GM08714 (cell line): ENCODE measurements around the gene KPNA3.
"Not testable (repeated sequence)": the region's sequence is repeated elsewhere in the genome, so short reads cannot be mapped to it uniquely, and the experiment has no call there.

Experiments used
- H3K4me3 ChIP-seq: fragments of 200-500 bp; sonication (Bioruptor generic); 2 replicates; pipeline ENCODE4 v1.5.1; 2014; ENCODE audit warnings: mild to moderate bottlenecking, low read length, inconsistent platforms
- ZNF274 ChIP-seq: IDR thresholded peaks from 2 replicates; pipeline ENCODE4 v1.6.1; 2012; ENCODE audit warnings: mild to moderate bottlenecking, low read depth, low read length

The KPNA3 gene

GRCh38 chr13:49740870-49741269, 51.6 kb downstream of the KPNA3 start:
- TF ChIP-seq ZNF274 = no peak
- no peak overlapping the region for H3K4me3 ChIP-seq

- no peak for TF ChIP-seq ZNF274
- no peak overlapping the region for H3K4me3 ChIP-seq
Measured at GRCh38 chr13:49739498-49740187, 52.8 kb downstream of the KPNA3 start.

GRCh38 chr13:49733181-49733951, 59.1 kb downstream of the KPNA3 start:
- no peak for TF ChIP-seq ZNF274
- H3K4me3 ChIP-seq = no peak overlapping the region

DNA sequence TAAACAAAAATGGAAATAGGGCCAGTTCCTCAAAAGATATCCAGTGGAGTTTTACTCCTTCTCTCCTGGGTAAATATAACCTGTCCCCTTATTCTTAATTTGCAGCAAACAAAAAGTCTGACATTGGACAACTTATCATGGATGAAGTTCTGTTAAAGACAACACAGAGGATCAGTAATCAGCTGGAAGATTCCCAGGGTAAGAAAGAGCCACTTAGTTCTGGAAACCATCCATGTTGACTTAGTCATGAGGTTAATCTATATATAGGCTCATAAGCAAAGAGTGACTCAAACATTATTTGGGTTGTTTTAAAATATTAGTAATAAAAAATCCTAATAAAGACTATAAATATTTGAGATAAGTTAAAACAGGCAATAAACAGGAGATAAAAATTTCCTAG, 60.7 kb downstream of the KPNA3 start:
- H3K4me3 ChIP-seq = no peak overlapping the region
- TF ChIP-seq ZNF274 = no peak

GRCh38 chr13:49716615-49717014, 75.9 kb downstream of the KPNA3 start:
- no peak overlapping the region for H3K4me3 ChIP-seq
- no peak for TF ChIP-seq ZNF274

- no peak for TF ChIP-seq ZNF274
- H3K4me3 ChIP-seq = no peak overlapping the region
Measured at GRCh38 chr13:49714757-49715156, 77.7 kb downstream of the KPNA3 start.

GRCh38 chr13:49711218-49711863, 81.1 kb downstream of the KPNA3 start:
- H3K4me3 ChIP-seq = no peak overlapping the region
- no peak for TF ChIP-seq ZNF274

DNA sequence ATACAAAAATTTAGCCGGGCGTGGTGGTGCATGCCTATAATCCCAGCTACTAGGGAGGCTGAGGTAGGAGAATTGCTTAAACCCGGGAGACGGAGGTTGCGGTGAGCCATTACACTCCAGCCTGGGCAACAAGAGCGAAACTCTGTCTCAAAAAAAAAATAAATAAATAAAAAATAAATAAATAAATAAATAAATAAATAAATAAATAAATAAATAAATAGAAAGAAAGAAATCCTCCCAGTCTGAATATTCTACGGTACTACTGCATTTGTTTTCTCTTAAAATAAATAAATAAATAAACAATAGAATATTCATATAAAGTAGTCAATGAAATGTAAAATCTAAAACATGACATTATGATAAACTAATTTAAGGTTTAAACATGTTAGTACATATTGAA, 88.2 kb downstream of the KPNA3 start:
- H3K4me3 ChIP-seq = not testable (repeated sequence)

GRCh38 chr13:49701491-49701890, 91.0 kb downstream of the KPNA3 start:
- no peak for TF ChIP-seq ZNF274
- H3K4me3 ChIP-seq = no peak overlapping the region

DNA sequence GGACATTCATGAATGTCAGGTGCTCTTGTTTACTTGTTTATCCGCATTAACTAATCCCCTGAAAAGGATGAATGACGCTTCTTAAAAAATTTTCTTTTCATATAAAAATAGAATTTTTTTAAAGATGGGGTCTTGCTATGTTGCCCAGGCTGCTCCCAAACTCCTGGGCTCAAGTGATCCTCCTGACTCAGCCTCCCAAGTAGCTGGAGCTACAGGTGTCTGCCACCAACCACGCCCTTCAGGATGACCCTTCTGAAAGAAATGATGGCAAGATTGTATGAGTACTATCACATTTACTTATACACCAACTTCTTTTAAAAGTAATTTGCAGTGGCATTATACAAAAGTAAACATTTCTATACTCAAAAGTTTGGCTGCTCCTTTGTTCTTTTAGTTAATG, 95.0 kb downstream of the KPNA3 start:
- no peak overlapping the region for H3K4me3 ChIP-seq
- no peak for TF ChIP-seq ZNF274

DNA sequence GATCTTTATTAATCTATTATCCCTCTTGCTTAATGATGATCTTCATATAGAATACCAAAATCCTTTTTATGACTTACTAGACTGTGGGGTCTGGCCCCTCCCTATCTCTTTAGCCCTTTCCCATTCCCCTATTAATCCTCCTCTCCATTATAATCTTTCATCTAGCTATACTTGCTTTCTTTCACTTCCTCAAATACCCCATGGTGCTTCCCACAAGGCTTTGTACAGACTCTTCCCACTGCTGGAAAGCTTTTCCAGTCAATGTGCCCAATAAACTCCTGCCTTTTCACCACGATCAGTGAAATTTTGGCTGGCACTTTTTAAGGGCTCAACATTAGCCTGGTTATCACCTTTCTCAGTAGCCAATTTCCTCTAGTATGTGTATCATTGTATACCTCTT, 98.0 kb downstream of the KPNA3 start:
- TF ChIP-seq ZNF274 = no peak
- no peak overlapping the region for H3K4me3 ChIP-seq

GRCh38 chr13:49693877-49694276, 98.6 kb downstream of the KPNA3 start:
- no peak for TF ChIP-seq ZNF274
- no peak overlapping the region for H3K4me3 ChIP-seq

- no peak for TF ChIP-seq ZNF274
- no peak overlapping the region for H3K4me3 ChIP-seq
Measured at GRCh38 chr13:49693191-49693733, 99.2 kb downstream of the KPNA3 start.

DNA sequence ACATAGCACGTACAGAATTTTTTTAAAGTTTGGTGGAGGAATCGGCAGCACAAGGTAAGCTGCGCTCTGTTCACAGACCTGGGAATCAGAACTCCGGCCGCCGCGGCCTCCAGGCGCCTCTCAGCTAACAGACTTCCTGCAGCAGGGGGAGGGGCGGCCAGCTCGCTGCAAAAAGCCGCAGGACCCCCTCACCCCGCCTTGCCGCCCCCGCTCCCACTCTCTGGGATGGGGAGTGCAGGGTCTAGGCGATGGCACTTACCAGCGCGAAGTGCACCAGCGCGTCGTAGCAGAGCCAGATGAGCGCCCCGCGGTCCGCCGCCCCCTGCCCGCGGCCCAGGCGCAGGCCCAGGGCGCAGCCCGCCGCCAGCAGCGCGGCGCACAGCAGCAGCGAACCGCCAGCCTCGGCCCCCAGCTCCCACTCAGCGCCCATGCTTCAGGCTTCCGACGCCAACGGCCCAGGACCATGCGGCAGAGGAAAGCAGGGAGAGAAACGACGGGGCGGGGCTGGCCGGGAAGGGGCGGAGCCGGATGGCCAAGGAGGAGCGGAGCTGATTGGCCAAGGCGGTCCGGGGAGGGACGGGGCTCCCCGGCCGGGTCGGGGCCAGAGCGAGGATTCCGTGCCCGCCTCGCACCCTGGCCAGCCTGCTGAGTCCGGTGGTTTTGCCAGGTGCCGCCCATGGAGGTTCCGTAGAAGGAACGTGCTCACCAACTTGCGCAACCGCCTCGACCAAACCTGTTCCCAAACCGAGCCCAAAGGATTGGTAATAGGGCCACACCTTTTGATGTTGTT, 101.3 kb downstream of the KPNA3 start, which contains the start of gene EBPL:
Gene EBPL (minus strand): TSS at position 492 of the 790 bp plus-strand sequence. CDS start 62 bp downstream, at position 430.
- no peak for TF ChIP-seq ZNF274
- peak within 1 kb of the TSS; percentile 92 for H3K4me3 ChIP-seq
